Fibroblast of villous mesenchyme (primary cell): ENCODE measurements around the gene KAZN. TPM values are rescaled to one million over a fixed set of nuclear protein-coding genes. Genes with fewer than 3 reads are reported as not detected.

Experiments used
- DNase-seq: peaks from one replicate; pipeline ENCODE4 v3.0.0-alpha.2; 2010; ENCODE audit warnings: low read depth
- H3K4me3 ChIP-seq: 2 replicates; pipeline ENCODE4 v1.5.1; 2011; ENCODE audit warnings: low read depth, mild to moderate bottlenecking, low read length
- CTCF ChIP-seq: IDR thresholded peaks from 2 replicates; pipeline ENCODE4 v1.5.1; 2012; ENCODE audit warnings: low read depth, mild to moderate bottlenecking, low read length; ENCODE audit not compliant: insufficient read depth
- total RNA-seq: library from RNA; depleted of rRNA; stranded (reverse); fragments of >200 nt; gene quantifications from 2 replicates; pipeline ENCODE4 v1.2.3, GENCODE V29; 2012

Gene KAZN
- total RNA-seq, 1 donor: 8.6 TPM

- DNase-seq: peak; percentile 50
These were observed 327.1 kb downstream of the KAZN start for GRCh38 chr1:14925336-14926136.

GRCh38 chr1:14926229-14926628, 327.7 kb downstream of the KAZN start:
- H3K4me3 ChIP-seq: no peak overlapping the region
- no peak for TF ChIP-seq CTCF
- peak; percentile 58 for DNase-seq

More at GRCh38 chr1:14925336-14926136, 327.1 kb downstream of the KAZN start:
- TF ChIP-seq CTCF: no peak
- peak overlapping the region; percentile 72 for H3K4me3 ChIP-seq

GRCh38 chr1:14926818-14927575, 328.5 kb downstream of the KAZN start:
- DNase-seq: no peak
- H3K4me3 ChIP-seq: no peak overlapping the region
- TF ChIP-seq CTCF: no peak

- no peak for TF ChIP-seq CTCF
These were observed 329.9 kb downstream of the KAZN start for GRCh38 chr1:14928412-14928811.

GRCh38 chr1:14928886-14929546, 330.5 kb downstream of the KAZN start:
- TF ChIP-seq CTCF: no peak
- no peak for DNase-seq
- no peak overlapping the region for H3K4me3 ChIP-seq

More at GRCh38 chr1:14928412-14928811, 329.9 kb downstream of the KAZN start:
- no peak overlapping the region for H3K4me3 ChIP-seq
- peak; percentile 63 for DNase-seq

GRCh38 chr1:14929547-14930246, 331.2 kb downstream of the KAZN start:
- H3K4me3 ChIP-seq: peak overlapping the region; percentile 23
- TF ChIP-seq CTCF: no peak
- DNase-seq: peak; percentile 97
